ENCODE measurements around the gene GTF3C2. TPM values are rescaled to one million over a fixed set of nuclear protein-coding genes. Genes with fewer than 3 reads are reported as not detected.

The GTF3C2 gene
- total RNA-seq, 1 donor from 2014 or later = 24.0 TPM

GRCh38 chr2:27285481-27285880 is 71.1 kb downstream of the GTF3C2 start:
- peak overlapping the region; percentile 66 to 100 (median 98) for H3K9ac ChIP-seq (ENCODE audit: low read depth in 1 of 3, low read length in 3 of 3)
- H3K27ac ChIP-seq (ENCODE audit: low read depth, low read length) = peak overlapping the region; percentile 99
- peaks cover 7 to 20% (median 10%) of the 10 kb centered on the region in 3 donors for H3K36me3 ChIP-seq (ENCODE audit: control insufficient read depth in 3 of 3, insufficient read depth in 3 of 3, low read length in 3 of 3)
- no peaks in the 10 kb centered on the region for H3K9me3 ChIP-seq (ENCODE audit: control insufficient read depth in 3 of 3, low read length in 3 of 3)
- no peaks in the 10 kb centered on the region for H3K27me3 ChIP-seq (ENCODE audit: control insufficient read depth in 3 of 3, insufficient read depth in 3 of 3, low read length in 3 of 3)
- peak overlapping the region; percentile 97 to 99 (median 98) for H3K4me3 ChIP-seq (ENCODE audit: low read length in 3 of 3)
- peaks cover 41 to 62% (median 41%) of the 10 kb centered on the region in 3 donors for H3K4me1 ChIP-seq (ENCODE audit: control insufficient read depth in 3 of 3, insufficient read depth in 3 of 3, low read length in 3 of 3)

GRCh38 chr2:27284996-27285395 is 71.6 kb downstream of the GTF3C2 start:
- Histone ChIP-seq H3K9ac (ENCODE audit: low read depth in 1 of 3, low read length in 3 of 3) (peak overlapping the region; percentile 66 to 100 (median 98)), H3K36me3 (ENCODE audit: control insufficient read depth in 3 of 3, insufficient read depth in 3 of 3, low read length in 3 of 3) (peaks cover 7 to 20% (median 10%) of the 10 kb centered on the region in 3 donors), H3K9me3 (ENCODE audit: control insufficient read depth in 3 of 3, low read length in 3 of 3) (no peaks in the 10 kb centered on the region), H3K4me1 (ENCODE audit: control insufficient read depth in 3 of 3, insufficient read depth in 3 of 3, low read length in 3 of 3) (peaks cover 42 to 62% (median 46%) of the 10 kb centered on the region in 3 donors), H3K27me3 (ENCODE audit: control insufficient read depth in 3 of 3, insufficient read depth in 3 of 3, low read length in 3 of 3) (no peaks in the 10 kb centered on the region), H3K4me3 (ENCODE audit: low read length in 3 of 3) (peak overlapping the region; percentile 97 to 99 (median 98)), H3K27ac (ENCODE audit: low read depth, low read length) (peak overlapping the region; percentile 99)

GRCh38 chr2:27282892-27283291 is 73.7 kb downstream of the GTF3C2 start:
- peaks cover 33 to 42% (median 41%) of the 10 kb centered on the region in 3 donors for H3K4me1 ChIP-seq (ENCODE audit: control insufficient read depth in 3 of 3, insufficient read depth in 3 of 3, low read length in 3 of 3)
- no peaks in the 10 kb centered on the region for H3K27me3 ChIP-seq (ENCODE audit: control insufficient read depth in 3 of 3, insufficient read depth in 3 of 3, low read length in 3 of 3)
- peaks cover 2 to 17% (median 3%) of the 10 kb centered on the region in 3 donors for H3K36me3 ChIP-seq (ENCODE audit: control insufficient read depth in 3 of 3, insufficient read depth in 3 of 3, low read length in 3 of 3)
- peak overlapping the region; percentile 98 to 100 (median 99) for H3K9ac ChIP-seq (ENCODE audit: low read depth in 1 of 3, low read length in 3 of 3)
- H3K4me3 ChIP-seq (ENCODE audit: low read length in 3 of 3) = peak overlapping the region; percentile 97 to 99 (median 98)
- H3K9me3 ChIP-seq (ENCODE audit: control insufficient read depth in 3 of 3, low read length in 3 of 3) = no peaks in the 10 kb centered on the region
- H3K27ac ChIP-seq (ENCODE audit: low read depth, low read length) = peak overlapping the region; percentile 99

DNA sequence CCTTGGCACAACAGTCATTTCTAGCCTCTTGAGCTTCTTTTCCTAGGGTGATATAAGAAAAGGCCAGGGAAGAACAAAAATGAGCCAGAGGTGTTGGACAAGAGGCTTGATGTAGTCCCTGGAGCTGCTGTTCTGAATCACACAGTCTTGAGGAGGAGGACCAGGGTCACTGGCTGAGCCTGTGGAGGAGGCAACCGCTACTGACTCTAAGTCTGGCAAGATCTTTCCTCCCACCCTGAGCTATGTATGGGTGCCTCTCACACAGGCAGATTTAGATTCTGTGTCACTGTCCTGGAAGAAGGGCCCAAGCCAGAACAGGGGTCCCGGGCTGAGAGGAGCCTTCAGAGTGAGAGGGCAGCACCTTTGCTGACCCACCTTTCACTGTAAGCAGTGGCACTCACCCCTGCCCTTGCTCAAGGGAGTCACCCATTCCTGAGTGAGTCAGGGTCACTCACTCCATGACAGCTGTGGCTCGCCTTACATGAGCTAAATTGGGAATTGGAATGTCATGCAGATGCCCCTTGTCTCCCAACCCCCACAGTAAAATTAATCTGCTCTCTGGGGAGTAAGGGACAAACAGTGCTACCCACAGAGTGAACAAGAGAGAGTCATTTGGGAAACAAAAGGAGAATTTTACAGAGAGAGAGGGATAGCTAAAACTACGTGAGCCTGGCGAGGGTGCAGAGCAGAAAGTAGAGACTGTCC is 74.6 kb downstream of the GTF3C2 start, which contains the start of gene TRIM54:
Gene TRIM54, plus strand, starts transcription at position 575 of the 705 bp plus-strand sequence. CDS start 303 bp downstream, outside the sequence.
- H3K4me3 ChIP-seq (ENCODE audit: low read length in 3 of 3) = peak within 1 kb of the TSS; percentile 97 to 99 (median 98)
- H3K27me3 ChIP-seq (ENCODE audit: control insufficient read depth in 3 of 3, insufficient read depth in 3 of 3, low read length in 3 of 3) = no peaks in the 10 kb centered on the region
- no peaks in the 10 kb centered on the region for H3K9me3 ChIP-seq (ENCODE audit: control insufficient read depth in 3 of 3, low read length in 3 of 3)
- peak within 1 kb of the TSS; percentile 98 to 100 (median 99) for H3K9ac ChIP-seq (ENCODE audit: low read depth in 1 of 3, low read length in 3 of 3)
- H3K36me3 ChIP-seq (ENCODE audit: control insufficient read depth in 3 of 3, insufficient read depth in 3 of 3, low read length in 3 of 3) = peaks cover 0 to 13% (median 2%) of the 10 kb centered on the region in 3 donors
- peak within 1 kb of the TSS; percentile 99 for H3K27ac ChIP-seq (ENCODE audit: low read depth, low read length)
- peaks cover 25 to 33% (median 33%) of the 10 kb centered on the region in 3 donors for H3K4me1 ChIP-seq (ENCODE audit: control insufficient read depth in 3 of 3, insufficient read depth in 3 of 3, low read length in 3 of 3)

DNA sequence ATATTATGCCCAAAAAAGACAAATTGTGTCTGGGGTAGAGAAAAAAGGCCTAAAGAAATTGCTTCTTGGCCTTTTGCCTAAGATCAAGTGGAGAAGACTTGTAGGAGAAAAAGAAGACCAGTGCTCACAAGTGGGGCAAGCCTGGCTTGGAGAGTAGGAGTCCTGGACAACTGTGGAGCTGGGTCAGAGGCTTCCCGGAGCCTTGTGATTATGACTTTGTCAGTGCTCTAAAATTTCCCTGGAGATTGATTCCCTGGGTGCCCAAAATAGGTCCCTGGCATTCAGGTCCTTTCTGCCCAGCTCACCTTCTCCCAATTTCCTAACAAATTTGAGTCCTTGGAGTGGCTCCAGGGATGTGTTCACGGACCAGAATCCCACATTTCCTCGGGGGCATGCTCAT is 75.1 kb downstream of the GTF3C2 start:
- Histone ChIP-seq H3K4me1 (ENCODE audit: control insufficient read depth in 3 of 3, insufficient read depth in 3 of 3, low read length in 3 of 3) (peaks cover 20 to 29% (median 28%) of the 10 kb centered on the region in 3 donors), H3K27ac (ENCODE audit: low read depth, low read length) (peak overlapping the region; percentile 99), H3K9me3 (ENCODE audit: control insufficient read depth in 3 of 3, low read length in 3 of 3) (no peaks in the 10 kb centered on the region), H3K36me3 (ENCODE audit: control insufficient read depth in 3 of 3, insufficient read depth in 3 of 3, low read length in 3 of 3) (peaks cover 0 to 11% (median 2%) of the 10 kb centered on the region in 3 donors), H3K27me3 (ENCODE audit: control insufficient read depth in 3 of 3, insufficient read depth in 3 of 3, low read length in 3 of 3) (peaks cover 0 to 2% (median 0%) of the 10 kb centered on the region in 3 donors), H3K4me3 (ENCODE audit: low read length in 3 of 3) (peak overlapping the region; percentile 49 to 99 (median 97)), H3K9ac (ENCODE audit: low read depth in 1 of 3, low read length in 3 of 3) (peak overlapping the region; percentile 78 to 99 (median 98))

DNA sequence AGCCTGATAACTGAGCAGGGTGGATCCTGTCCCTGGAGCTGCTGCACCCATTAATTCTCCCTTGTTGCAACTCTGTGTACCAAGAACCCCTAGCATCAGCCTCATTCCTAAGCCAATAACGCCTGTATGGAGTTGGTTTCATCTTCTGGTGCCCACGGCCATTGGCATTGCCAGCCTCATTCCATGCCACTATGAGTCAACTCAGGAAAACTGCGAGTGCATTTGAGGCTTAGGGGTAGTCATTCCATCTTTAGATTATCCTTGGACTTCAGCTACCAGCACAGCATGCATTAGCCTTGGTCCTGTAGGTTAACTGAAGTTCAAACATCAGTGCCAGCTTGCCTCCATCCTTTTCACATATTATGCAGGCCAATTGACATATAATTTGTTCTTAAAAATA is 75.7 kb downstream of the GTF3C2 start:
- Histone ChIP-seq H3K9me3 (ENCODE audit: control insufficient read depth in 3 of 3, low read length in 3 of 3) (no peaks in the 10 kb centered on the region), H3K36me3 (ENCODE audit: control insufficient read depth in 3 of 3, insufficient read depth in 3 of 3, low read length in 3 of 3) (peaks cover 0 to 11% (median 2%) of the 10 kb centered on the region in 3 donors), H3K27me3 (ENCODE audit: control insufficient read depth in 3 of 3, insufficient read depth in 3 of 3, low read length in 3 of 3) (peaks cover 0 to 4% (median 0%) of the 10 kb centered on the region in 3 donors), H3K4me3 (ENCODE audit: low read length in 3 of 3) (peak overlapping the region in 2 of 3 donors; percentile 25 to 29), H3K27ac (ENCODE audit: low read depth, low read length) (peak overlapping the region; percentile 99), H3K4me1 (ENCODE audit: control insufficient read depth in 3 of 3, insufficient read depth in 3 of 3, low read length in 3 of 3) (peaks cover 20 to 27% (median 25%) of the 10 kb centered on the region in 3 donors), H3K9ac (ENCODE audit: low read depth in 1 of 3, low read length in 3 of 3) (peak overlapping the region in 2 of 3 donors; percentile 78 to 98)

- no peak overlapping the region for H3K9ac ChIP-seq (ENCODE audit: low read depth in 1 of 3, low read length in 3 of 3)
- no peak overlapping the region for H3K27ac ChIP-seq (ENCODE audit: low read depth, low read length)
- no peaks in the 10 kb centered on the region for H3K9me3 ChIP-seq (ENCODE audit: control insufficient read depth in 3 of 3, low read length in 3 of 3)
- no peaks in the 10 kb centered on the region for H3K36me3 ChIP-seq (ENCODE audit: control insufficient read depth in 3 of 3, insufficient read depth in 3 of 3, low read length in 3 of 3)
- H3K27me3 ChIP-seq (ENCODE audit: control insufficient read depth in 3 of 3, insufficient read depth in 3 of 3, low read length in 3 of 3) = peaks cover 0 to 12% (median 0%) of the 10 kb centered on the region in 3 donors
- peaks cover 20 to 27% (median 22%) of the 10 kb centered on the region in 3 donors for H3K4me1 ChIP-seq (ENCODE audit: control insufficient read depth in 3 of 3, insufficient read depth in 3 of 3, low read length in 3 of 3)
- H3K4me3 ChIP-seq (ENCODE audit: low read length in 3 of 3) = no peak overlapping the region
Observed at GRCh38 chr2:27278010-27278409, 78.6 kb downstream of the GTF3C2 start.

Other genes with a start within 250 kb of the GTF3C2 start
- 2.1 TPM for gene CGREF1, start 237.6 kb downstream of the GTF3C2 start, total RNA-seq
- gene ABHD1, start 232.9 kb downstream of the GTF3C2 start, total RNA-seq = not detected
- 14.1 TPM for gene PREB, start 222.1 kb downstream of the GTF3C2 start, total RNA-seq
- gene PRR30, start 217.4 kb downstream of the GTF3C2 start, total RNA-seq = not detected
- 0.52 TPM for gene TCF23, start 207.8 kb downstream of the GTF3C2 start, total RNA-seq
- 172 TPM for gene ATRAID, start 144.7 kb downstream of the GTF3C2 start, total RNA-seq
- 7.8 TPM for gene SLC5A6, start 144.5 kb downstream of the GTF3C2 start, total RNA-seq
- gene CAD, start 139.4 kb downstream of the GTF3C2 start, total RNA-seq = 28.2 TPM
- gene SLC30A3, start 93.7 kb downstream of the GTF3C2 start, total RNA-seq = 0.52 TPM
- under 0.01 TPM for gene DNAJC5G, start 81.3 kb downstream of the GTF3C2 start, total RNA-seq
- 60.0 TPM for gene TRIM54, start 74.3 kb downstream of the GTF3C2 start, total RNA-seq
- 1.0 TPM for gene UCN, start 48.3 kb downstream of the GTF3C2 start, total RNA-seq
- gene MPV17, start 33.7 kb downstream of the GTF3C2 start, total RNA-seq = 23.0 TPM
- gene EIF2B4, start 13.6 kb upstream of the GTF3C2 start, total RNA-seq = 18.3 TPM
- 81.9 TPM for gene SNX17, start 13.9 kb upstream of the GTF3C2 start, total RNA-seq
- gene ZNF513, start 24.0 kb upstream of the GTF3C2 start, total RNA-seq = 7.3 TPM
- 42.8 TPM for gene PPM1G, start 52.8 kb upstream of the GTF3C2 start, total RNA-seq
- 81.4 TPM for gene NRBP1, start 71.9 kb upstream of the GTF3C2 start, total RNA-seq
- gene KRTCAP3, start 85.6 kb upstream of the GTF3C2 start, total RNA-seq = not detected
- 21.4 TPM for gene IFT172, start 133.0 kb upstream of the GTF3C2 start, total RNA-seq
- gene FNDC4, start 138.4 kb upstream of the GTF3C2 start, total RNA-seq = 5.2 TPM
- gene GCKR, start 140.1 kb upstream of the GTF3C2 start, total RNA-seq = not detected
- 23.5 TPM for gene ZNF512, start 226.3 kb upstream of the GTF3C2 start, total RNA-seq